RWPE1 (cell line): ENCODE results near the gene CTDSPL.

Source experiments
- CTCF ChIA-PET: fragments of 350-600 bp; sonication (Branson Sonifier 250); formaldehyde crosslinking; extraction: SDS; loops from one replicate; lab custom pipeline; 2021; lab: Yijun Ruan, JAX
- POLR2A ChIA-PET: fragments of 400-600 bp; formaldehyde crosslinking; extraction: SDS; loops from one replicate; lab custom pipeline; 2020; ENCODE audit warnings: antibody characterized with exemption; ENCODE audit not compliant: low non-redundant PET; lab: Yijun Ruan, JAX
- DNase-seq: peaks from one replicate; pipeline ENCODE4 v3.0.0; 2012; ENCODE audit warnings: low spot score
- H3K27ac ChIP-seq: fragments of 450-650 bp; 2 replicates; pipeline ENCODE4 v1.5.1; 2017
- CTCF ChIP-seq: fragments of 450-650 bp; conservative IDR thresholded peaks from 2 replicates; pipeline ENCODE4 v1.5.1; 2017; ENCODE audit warnings: low read depth, mild to moderate bottlenecking

The CTDSPL gene

GRCh38 chr3:38009807-38010591, 148.3 kb downstream of the CTDSPL start:
- peak overlapping the region; percentile 35 for H3K27ac ChIP-seq
- CTCF ChIA-PET: no interaction called here
- TF ChIP-seq CTCF: no peak
- no peak for DNase-seq
- POLR2A ChIA-PET: no interaction called here

GRCh38 chr3:38011111-38011510, 149.4 kb downstream of the CTDSPL start:
- ChIA-PET CTCF (no interaction called here), POLR2A (no interaction called here)
- H3K27ac ChIP-seq: no peak overlapping the region; the same call in 1 of the 2 replicates
- no peak for DNase-seq
- TF ChIP-seq CTCF: no peak

GRCh38 chr3:38015485-38015884, 153.8 kb downstream of the CTDSPL start:
- no peak for TF ChIP-seq CTCF
- CTCF ChIA-PET: interaction anchor here (0.9 kb wide), 1 partner anchor 10 kb away, joined by 3 read pairs; no protein-coding TSS in a partner anchor
- POLR2A ChIA-PET: no interaction called here

GRCh38 chr3:38015984-38016383, 154.3 kb downstream of the CTDSPL start:
- TF ChIP-seq CTCF: no peak
- ChIA-PET POLR2A (no interaction called here), CTCF (interaction anchor here (0.9 kb wide), 1 partner anchor 11 kb away, joined by 3 read pairs; no protein-coding TSS in a partner anchor)
- H3K27ac ChIP-seq: no peak overlapping the region
- DNase-seq: no peak

More at GRCh38 chr3:38015485-38015884, 153.8 kb downstream of the CTDSPL start:
- DNase-seq: no peak
- H3K27ac ChIP-seq: no peak overlapping the region

GRCh38 chr3:38016410-38016809, 154.7 kb downstream of the CTDSPL start:
- POLR2A ChIA-PET: no interaction called here
- DNase-seq: no peak
- no peak for TF ChIP-seq CTCF
- CTCF ChIA-PET: interaction anchor here (0.9 kb wide), 1 partner anchor 11 kb away, joined by 3 read pairs; no protein-coding TSS in a partner anchor
- H3K27ac ChIP-seq: no peak overlapping the region

- no peak for DNase-seq
- H3K27ac ChIP-seq: no peak overlapping the region
- CTCF ChIA-PET: no interaction called here
- POLR2A ChIA-PET: no interaction called here
- no peak for TF ChIP-seq CTCF
Observed at GRCh38 chr3:38016847-38017444, 155.3 kb downstream of the CTDSPL start.
